IMR-90 (cell line): ENCODE results near the gene C12orf56. TPM values are rescaled to one million over a fixed set of nuclear protein-coding genes. Genes with fewer than 3 reads are reported as not detected.

ENCODE experiments used
- ATAC-seq: fragments of 200-7000 bp; cut with Tn5 transposase; 2 replicates; pipeline ENCODE4 v1.9.1; 2020; ENCODE audit warnings: low read depth, mild to moderate bottlenecking, moderate library complexity
- BruUV-seq: library from RNA; stranded (reverse); fragments of 400-500 nt; replicated peaks from 2 replicates; lab custom pipeline; 2021; lab: Mats Ljungman, UMichigan
- CTCF ChIA-PET: fragments of 300-600 bp; formaldehyde crosslinking; extraction: SDS; loops from one replicate; lab custom pipeline; 2021; ENCODE audit warnings: antibody characterized with exemption; lab: Yijun Ruan, JAX
- POLR2A ChIA-PET: fragments of 300-600 bp; sonication (Branson Sonifier 250); formaldehyde crosslinking; loops from one replicate; lab custom pipeline; 2022; ENCODE audit warnings: antibody characterized with exemption; ENCODE audit not compliant: unreplicated experiment; lab: Charles Lee
- DNase-seq: peaks from one replicate; pipeline ENCODE4 v3.0.0; 2013
- H2AFZ ChIP-seq: replicated peaks from 2 replicates; pipeline ENCODE3; 2013; ENCODE audit warnings: low read length, mild to moderate bottlenecking; ENCODE audit not compliant: poor library complexity
- H2AK5ac ChIP-seq: 2 replicates; pipeline ENCODE4 v1.6.1; 2013; ENCODE audit warnings: low read depth, low read length, inconsistent platforms
- H2AK9ac ChIP-seq: replicated peaks from 2 replicates; pipeline ENCODE3; 2013; ENCODE audit warnings: mild to moderate bottlenecking, low read depth, low read length, moderate library complexity; ENCODE audit not compliant: poor library complexity
- H2BK120ac ChIP-seq: 2 replicates; pipeline ENCODE4 v1.6.1; 2013; ENCODE audit warnings: low read depth, low read length, inconsistent platforms
- H2BK15ac ChIP-seq: 3 replicates; pipeline ENCODE4 v1.6.1; 2013; ENCODE audit warnings: low read depth, low read length, inconsistent platforms
- H2BK20ac ChIP-seq: 2 replicates; pipeline ENCODE4 v1.6.1; 2013; ENCODE audit warnings: low read depth, mild to moderate bottlenecking, inconsistent platforms, low read length, moderate library complexity
- H2BK5ac ChIP-seq: 2 replicates; pipeline ENCODE4 v1.6.1; 2013; ENCODE audit warnings: mild to moderate bottlenecking, low read depth, low read length, inconsistent platforms; ENCODE audit not compliant: poor library complexity, severe bottlenecking
- H3K14ac ChIP-seq: replicated peaks from 2 replicates; pipeline ENCODE4 v1.6.1; 2013; ENCODE audit warnings: low read depth, low read length, inconsistent platforms
- H3K18ac ChIP-seq: 2 replicates; pipeline ENCODE4 v1.6.1; 2013; ENCODE audit warnings: low read depth, low read length, control low read depth
- H3K23ac ChIP-seq: 2 replicates; pipeline ENCODE4 v1.6.1; 2013; ENCODE audit warnings: low read depth, low read length, inconsistent platforms
- H3K27ac ChIP-seq: 2 replicates; pipeline ENCODE4 v1.5.1; 2013; ENCODE audit warnings: mild to moderate bottlenecking, control low read depth, low read length; ENCODE audit not compliant: insufficient read depth
- H3K27me3 ChIP-seq: 2 replicates; pipeline ENCODE4 v1.6.1; 2013; ENCODE audit warnings: low read length; ENCODE audit not compliant: control insufficient read depth, insufficient read depth
- H3K36me3 ChIP-seq: 2 replicates; pipeline ENCODE4 v1.6.1; 2013; ENCODE audit warnings: low read length, mixed read lengths; ENCODE audit not compliant: control insufficient read depth, insufficient read depth
- H3K4ac ChIP-seq: 2 replicates; pipeline ENCODE4 v1.6.1; 2013; ENCODE audit warnings: low read depth, low read length, inconsistent platforms
- H3K4me1 ChIP-seq: 2 replicates; pipeline ENCODE4 v1.6.1; 2013; ENCODE audit warnings: low read length, mixed read lengths; ENCODE audit not compliant: control insufficient read depth, insufficient read depth
- H3K4me2 ChIP-seq: 2 replicates; pipeline ENCODE4 v1.6.1; 2013; ENCODE audit warnings: low read depth, mild to moderate bottlenecking, control low read depth, low read length, moderate library complexity
- H3K4me3 ChIP-seq: 2 replicates; pipeline ENCODE4 v1.5.1; 2013; ENCODE audit warnings: low read depth, mild to moderate bottlenecking, control low read depth, low read length, moderate library complexity; ENCODE audit not compliant: insufficient read depth
- H3K56ac ChIP-seq: 2 replicates; pipeline ENCODE4 v1.6.1; 2013; ENCODE audit warnings: low read length, inconsistent platforms; ENCODE audit not compliant: insufficient read depth; ENCODE audit errors: extremely low read depth
- H3K79me1 ChIP-seq, 2 experiments: 2 replicates each; pipeline ENCODE4 v1.6.1; 2013; ENCODE audit warnings: low read length in 2 of 2, inconsistent platforms in 1 of 2, low read depth in 1 of 2
- H3K9ac ChIP-seq: 2 replicates; pipeline ENCODE4 v1.6.1; 2013; ENCODE audit warnings: low read depth, low read length, control low read depth
- H3K9me1 ChIP-seq: 2 replicates; pipeline ENCODE4 v1.6.1; 2013; ENCODE audit warnings: low read length, inconsistent platforms; ENCODE audit not compliant: insufficient read depth
- H3K9me3 ChIP-seq: 2 replicates; pipeline ENCODE4 v1.6.1; 2013; ENCODE audit warnings: low read length; ENCODE audit not compliant: control insufficient read depth, insufficient read depth
- H4K20me1 ChIP-seq: 2 replicates; pipeline ENCODE4 v1.6.1; 2013; ENCODE audit warnings: low read length, inconsistent platforms; ENCODE audit not compliant: insufficient read depth
- H4K5ac ChIP-seq: 2 replicates; pipeline ENCODE4 v1.6.1; 2013; ENCODE audit warnings: mild to moderate bottlenecking, low read depth, low read length, control low read depth
- H4K8ac ChIP-seq, 2 experiments: 2 replicates each; pipeline ENCODE4 v1.6.1; 2013; ENCODE audit warnings: low read depth in 2 of 2, low read length in 2 of 2, control low read depth in 1 of 2, inconsistent platforms in 1 of 2
- H4K91ac ChIP-seq: 2 replicates; pipeline ENCODE4 v1.6.1; 2013; ENCODE audit warnings: low read depth, low read length, inconsistent platforms; ENCODE audit not compliant: insufficient read depth
- BHLHE40 ChIP-seq: fragments of 150-350 bp; IDR thresholded peaks from 2 replicates; pipeline ENCODE4 v1.6.1; 2016; ENCODE audit warnings: mild to moderate bottlenecking, low read depth, low read length
- CEBPB ChIP-seq: IDR thresholded peaks from 2 replicates; pipeline ENCODE4 v1.6.1; 2012; ENCODE audit warnings: low read depth, low read length, improper control_type of control experiment
- CHD1 ChIP-seq: IDR thresholded peaks from 2 replicates; pipeline ENCODE4 v1.6.1; 2012; ENCODE audit warnings: low read depth, low read length, improper control_type of control experiment
- MAFK ChIP-seq: IDR thresholded peaks from 2 replicates; pipeline ENCODE4 v1.6.1; 2012; ENCODE audit warnings: low read depth, low read length, improper control_type of control experiment
- MAZ ChIP-seq: IDR thresholded peaks from 2 replicates; pipeline ENCODE4 v1.6.1; 2012; ENCODE audit warnings: low read depth, mild to moderate bottlenecking, low read length, improper control_type of control experiment, moderate library complexity, borderline replicate concordance
- NFE2L2 ChIP-seq: fragments of 150-350 bp; IDR thresholded peaks from 2 replicates; pipeline ENCODE4 v1.6.1; 2016; ENCODE audit warnings: low read depth, mild to moderate bottlenecking, low read length
- POLR2A ChIP-seq: IDR thresholded peaks from 2 replicates; pipeline ENCODE4 v1.6.1; 2012; ENCODE audit warnings: mild to moderate bottlenecking, low read depth, low read length
- RCOR1 ChIP-seq: IDR thresholded peaks from 2 replicates; pipeline ENCODE4 v1.6.1; 2012; ENCODE audit warnings: mild to moderate bottlenecking, low read length, improper control_type of control experiment; ENCODE audit not compliant: insufficient replicate concordance
- RFX5 ChIP-seq: IDR thresholded peaks from 2 replicates; pipeline ENCODE4 v1.8.0; 2012; ENCODE audit warnings: low read depth, mild to moderate bottlenecking, low read length, moderate library complexity
- SMC3 ChIP-seq: fragments of 150-350 bp; IDR thresholded peaks from 2 replicates; pipeline ENCODE4 v1.6.1; 2016; ENCODE audit warnings: low read depth, mild to moderate bottlenecking, antibody characterized with exemption, low read length, moderate library complexity
- WGBS, 2 experiments: methylation state at CpG; one replicate each; pipeline versions ENCODE4 v1.1.5 to v1.1.7; 2013; ENCODE audit warnings: missing lambda C conversion rate in 2 of 2; ENCODE audit not compliant: insufficient read length in 1 of 2; ENCODE audit errors: extremely low coverage in 2 of 2; 5-methylcytosine and 5-hydroxymethylcytosine counted together
- dilution Hi-C: fragments of 300-500 bp; cut with HindIII; formaldehyde crosslinking; loops from one replicate; pipeline ENCODE4 v1.14.3; 2018; ENCODE audit warnings: low sequenced_read_pairs; ENCODE audit not compliant: unreplicated experiment
- in situ Hi-C: fragments of 300-500 bp; cut with MboI; formaldehyde crosslinking; loops from 3 replicates; pipeline ENCODE4 v1.14.3; 2019; ENCODE audit warnings: low sequenced_read_pairs, inconsistent platforms, mixed read lengths
- intact Hi-C: fragments of 100-400 bp; cut with micrococcal nuclease; formaldehyde crosslinking; loops from 2 replicates; pipeline ENCODE4 v1.10.0; 2022
- polyA plus RNA-seq, 3 experiments: library from polyadenylated mRNA; depleted of rRNA; stranded (reverse); fragments of >200 nt; gene quantifications; 2 replicates each; pipeline ENCODE4 v1.2.3, GENCODE V29; 2012; ENCODE audit warnings: low replicate concordance in 1 of 3
- total RNA-seq: library from RNA; depleted of rRNA; stranded (reverse); fragments of >200 nt; gene quantifications from 2 replicates; pipeline ENCODE4 v1.2.3, GENCODE V29; 2012
- TF ChIP-seq, protein P1 (sequence below): fragments of 150-350 bp; IDR thresholded peaks from 2 replicates; pipeline ENCODE4 v1.6.1; 2017; ENCODE audit warnings: mild to moderate bottlenecking, antibody characterized with exemption, low read length, low read depth
- TF ChIP-seq, protein P2 (sequence below): fragments of 150-350 bp; IDR thresholded peaks from 2 replicates; pipeline ENCODE4 v1.6.1; 2016; ENCODE audit warnings: low read depth, mild to moderate bottlenecking, low read length, moderate library complexity, borderline replicate concordance
- TF ChIP-seq, protein P3 (sequence below): conservative IDR thresholded peaks from 2 replicates; pipeline ENCODE4 v1.5.1; 2012; ENCODE audit warnings: mild to moderate bottlenecking, low read depth, low read length, improper control_type of control experiment

The C12orf56 gene
- total and polyA plus RNA-seq, 2 of the 4 experiments (the other 2 are of a cell fraction) = 0.09 TPM; not detected in 1

DNA sequence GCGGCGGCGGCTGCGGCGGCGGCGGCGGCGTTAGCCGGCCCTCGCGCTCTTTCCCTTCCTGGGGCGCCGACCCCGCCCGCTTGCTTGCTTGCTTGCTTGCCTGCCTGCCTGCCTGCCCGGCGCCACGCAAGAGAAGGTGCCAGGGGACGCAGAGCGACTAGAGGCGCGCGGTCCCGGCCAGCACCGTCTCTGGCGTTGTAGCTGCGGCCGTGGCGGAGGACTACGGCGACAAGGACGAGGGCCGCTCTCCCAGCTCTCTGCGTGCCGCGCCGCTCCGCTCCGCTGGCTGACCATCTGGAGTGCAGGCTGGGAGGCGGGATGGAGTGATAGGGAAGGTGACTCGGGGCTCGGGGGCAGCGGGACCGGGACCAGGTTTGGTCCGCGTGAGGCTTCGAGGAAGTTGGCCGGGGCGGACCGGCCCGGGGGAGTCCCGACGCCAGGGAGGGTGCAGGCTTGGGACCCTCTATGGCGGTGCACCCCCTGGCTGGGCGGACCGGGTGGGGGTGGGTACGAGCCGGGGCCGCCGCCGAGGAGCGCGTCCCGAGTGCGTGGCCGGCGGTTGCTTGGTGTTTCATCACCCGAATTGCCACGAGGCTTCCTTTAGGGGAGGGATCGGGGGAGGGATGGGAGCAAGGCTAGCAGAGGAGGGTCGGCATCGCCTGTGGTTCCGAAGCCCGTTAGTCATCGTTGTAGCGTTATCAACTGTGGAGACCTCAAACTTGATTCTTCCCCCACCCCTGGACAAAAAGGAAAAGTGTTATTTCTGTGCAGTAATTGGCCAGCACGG is 14.1 kb upstream of the C12orf56 start:
- peak overlapping the region; percentile 77 for H3K4me3 ChIP-seq
- peak overlapping the region; percentile 99 for H3K9ac ChIP-seq
- H2BK5ac ChIP-seq = peak overlapping the region; percentile 95
- H2BK120ac ChIP-seq = peak overlapping the region; percentile 85
- H3K14ac ChIP-seq = peak overlapping the region; percentile 96
- POLR2A ChIA-PET = interaction anchor here (0.6 kb wide), 1 partner anchor 318 kb away, joined by 4 read pairs; no protein-coding TSS in a partner anchor
- no TSS peak for BruUV-seq
- intact Hi-C loops (loop anchor here (5.0 kb wide), 2 partner anchors 217 to 577 kb away; no protein-coding TSS in a partner anchor), dilution Hi-C loops (no loop called here), in situ Hi-C loops (no loop called here)
- peak overlapping the region; percentile 98 for H4K91ac ChIP-seq
- peak overlapping the region; percentile 48; the same call in 1 of the 2 replicates for H2BK20ac ChIP-seq
- H4K20me1 ChIP-seq = peaks cover 18% of the 10 kb centered on the region; the same call in 1 of the 2 replicates
- peak overlapping the region; percentile 78 for H4K5ac ChIP-seq
- H3K79me1 ChIP-seq = peaks cover 13 to 36% of the 10 kb centered on the region in 2 experiments; a peak in 3 of 4 replicates
- H3K18ac ChIP-seq = peak overlapping the region; percentile 68
- peak overlapping the region; percentile 100 for H3K23ac ChIP-seq
- H2AK5ac ChIP-seq = peak overlapping the region; percentile 78
- CTCF ChIA-PET = no interaction called here
- ATAC-seq = peak; percentile 59
- WGBS, 2 experiments = 1% methylated on average over 35 of the region's 78 CpGs; no CpG with 5 or more reads in 1 of the 2 experiments
- H3K56ac ChIP-seq = peak overlapping the region; percentile 100
- peaks cover 4% of the 10 kb centered on the region for H3K9me1 ChIP-seq
- H3K9me3 ChIP-seq = no peaks in the 10 kb centered on the region
- H2BK15ac ChIP-seq = peak overlapping the region; percentile 90
- H3K27me3 ChIP-seq = no peaks in the 10 kb centered on the region
- peak overlapping the region; percentile 75 for H3K4me2 ChIP-seq
- DNase-seq = peak; percentile 91
- peak overlapping the region; percentile 100 for H2AK9ac ChIP-seq
- H2AFZ ChIP-seq = peak overlapping the region; percentile 99
- H3K36me3 ChIP-seq = no peaks in the 10 kb centered on the region
- peak overlapping the region; percentile 65 to 99 for H4K8ac ChIP-seq
- peaks cover 5% of the 10 kb centered on the region for H3K4me1 ChIP-seq
- H3K4ac ChIP-seq = peak overlapping the region; percentile 99
- H3K27ac ChIP-seq = peak overlapping the region; percentile 97
- TF ChIP-seq BHLHE40 (no peak), MAFK (no peak), SMC3 (no peak), CEBPB (peak; percentile 98), POLR2A (peak; percentile 83), MAZ (peak; percentile 70), CHD1 (peak; percentile 58; the same call in 1 of the 2 replicates), RCOR1 (no peak), NFE2L2 (no peak), RFX5 (no peak)
- TF ChIP-seq, protein P1, sequence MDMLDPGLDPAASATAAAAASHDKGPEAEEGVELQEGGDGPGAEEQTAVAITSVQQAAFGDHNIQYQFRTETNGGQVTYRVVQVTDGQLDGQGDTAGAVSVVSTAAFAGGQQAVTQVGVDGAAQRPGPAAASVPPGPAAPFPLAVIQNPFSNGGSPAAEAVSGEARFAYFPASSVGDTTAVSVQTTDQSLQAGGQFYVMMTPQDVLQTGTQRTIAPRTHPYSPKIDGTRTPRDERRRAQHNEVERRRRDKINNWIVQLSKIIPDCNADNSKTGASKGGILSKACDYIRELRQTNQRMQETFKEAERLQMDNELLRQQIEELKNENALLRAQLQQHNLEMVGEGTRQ = 0 out of 2 replicates have a peak, but pooled peaks have one; percentile 17
- TF ChIP-seq, protein P2, sequence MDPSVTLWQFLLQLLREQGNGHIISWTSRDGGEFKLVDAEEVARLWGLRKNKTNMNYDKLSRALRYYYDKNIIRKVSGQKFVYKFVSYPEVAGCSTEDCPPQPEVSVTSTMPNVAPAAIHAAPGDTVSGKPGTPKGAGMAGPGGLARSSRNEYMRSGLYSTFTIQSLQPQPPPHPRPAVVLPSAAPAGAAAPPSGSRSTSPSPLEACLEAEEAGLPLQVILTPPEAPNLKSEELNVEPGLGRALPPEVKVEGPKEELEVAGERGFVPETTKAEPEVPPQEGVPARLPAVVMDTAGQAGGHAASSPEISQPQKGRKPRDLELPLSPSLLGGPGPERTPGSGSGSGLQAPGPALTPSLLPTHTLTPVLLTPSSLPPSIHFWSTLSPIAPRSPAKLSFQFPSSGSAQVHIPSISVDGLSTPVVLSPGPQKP = no peak
- TF ChIP-seq, protein P3, sequence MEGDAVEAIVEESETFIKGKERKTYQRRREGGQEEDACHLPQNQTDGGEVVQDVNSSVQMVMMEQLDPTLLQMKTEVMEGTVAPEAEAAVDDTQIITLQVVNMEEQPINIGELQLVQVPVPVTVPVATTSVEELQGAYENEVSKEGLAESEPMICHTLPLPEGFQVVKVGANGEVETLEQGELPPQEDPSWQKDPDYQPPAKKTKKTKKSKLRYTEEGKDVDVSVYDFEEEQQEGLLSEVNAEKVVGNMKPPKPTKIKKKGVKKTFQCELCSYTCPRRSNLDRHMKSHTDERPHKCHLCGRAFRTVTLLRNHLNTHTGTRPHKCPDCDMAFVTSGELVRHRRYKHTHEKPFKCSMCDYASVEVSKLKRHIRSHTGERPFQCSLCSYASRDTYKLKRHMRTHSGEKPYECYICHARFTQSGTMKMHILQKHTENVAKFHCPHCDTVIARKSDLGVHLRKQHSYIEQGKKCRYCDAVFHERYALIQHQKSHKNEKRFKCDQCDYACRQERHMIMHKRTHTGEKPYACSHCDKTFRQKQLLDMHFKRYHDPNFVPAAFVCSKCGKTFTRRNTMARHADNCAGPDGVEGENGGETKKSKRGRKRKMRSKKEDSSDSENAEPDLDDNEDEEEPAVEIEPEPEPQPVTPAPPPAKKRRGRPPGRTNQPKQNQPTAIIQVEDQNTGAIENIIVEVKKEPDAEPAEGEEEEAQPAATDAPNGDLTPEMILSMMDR = no peak
